Mesenteric fat pad (tissue), 1 donor: ENCODE results near the gene FAM117A. TPM values are rescaled to one million over a fixed set of nuclear protein-coding genes. Genes with fewer than 3 reads are reported as not detected.
A peak's percentile ranks its signal among the peaks of the same experiment; 100 is the strongest.
"Not testable (repeated sequence)": the region's sequence is repeated elsewhere in the genome, so short reads cannot be mapped to it uniquely, and the experiment has no call there.

Source experiments
- DNase-seq: peaks from one replicate; pipeline ENCODE4 v3.0.0-alpha.2; 2020; ENCODE audit warnings: low spot score
- total RNA-seq: library from RNA; stranded (reverse); fragmentation: NEBNext Ultra II Directional; extraction: Animal tissue kit (Norgen Biotek cat#: 25700); gene quantifications from one replicate; pipeline ENCODE4 v1.2.1, GENCODE V29; 2021
- donor health status: DM: yes; HTN: yes; CAD: no.

Gene FAM117A
- total RNA-seq, 1 donor from 2014 or later = 5.9 TPM

DNA sequence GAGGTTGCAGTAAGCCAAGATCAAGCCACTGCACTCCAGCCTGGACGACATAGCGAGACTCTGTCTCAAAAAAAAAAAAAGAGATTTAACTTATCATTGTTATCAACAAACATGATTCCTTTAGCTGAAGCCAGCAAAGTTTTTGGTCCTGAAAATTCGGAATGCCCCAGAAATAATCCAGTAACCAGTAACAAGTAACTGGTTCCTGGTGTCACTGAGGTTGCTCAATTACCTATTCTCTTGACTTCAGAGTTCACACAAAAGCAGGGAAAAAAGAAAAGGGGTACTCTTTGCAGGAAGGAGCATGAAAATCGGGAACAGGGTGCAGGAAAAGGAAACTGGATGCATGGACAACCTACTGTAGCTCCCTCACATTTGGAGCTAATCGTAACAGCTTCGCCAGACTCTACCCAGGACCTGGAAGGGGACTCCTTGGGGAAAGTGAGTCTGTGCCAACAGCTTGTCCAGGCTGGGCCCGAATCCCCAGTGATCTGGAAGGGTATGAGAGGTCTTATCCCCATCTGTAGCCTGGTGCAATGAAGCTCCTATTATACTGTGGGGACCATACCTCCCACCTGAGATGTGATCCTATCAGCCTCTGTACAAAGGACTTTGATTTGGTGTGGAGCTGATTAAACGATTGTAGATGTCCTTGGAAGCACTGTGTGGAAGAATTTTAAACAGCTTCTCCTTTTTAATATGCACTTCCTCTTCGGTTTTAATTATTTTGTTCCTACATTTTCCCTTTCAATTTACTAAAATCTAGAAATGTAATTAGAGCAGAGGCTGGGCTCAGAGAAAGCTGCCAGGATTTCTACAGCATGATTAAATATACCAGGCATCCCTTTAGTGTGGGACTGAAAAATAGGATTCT, 82.6 kb downstream of the FAM117A start:
- DNase-seq = no peak

DNA sequence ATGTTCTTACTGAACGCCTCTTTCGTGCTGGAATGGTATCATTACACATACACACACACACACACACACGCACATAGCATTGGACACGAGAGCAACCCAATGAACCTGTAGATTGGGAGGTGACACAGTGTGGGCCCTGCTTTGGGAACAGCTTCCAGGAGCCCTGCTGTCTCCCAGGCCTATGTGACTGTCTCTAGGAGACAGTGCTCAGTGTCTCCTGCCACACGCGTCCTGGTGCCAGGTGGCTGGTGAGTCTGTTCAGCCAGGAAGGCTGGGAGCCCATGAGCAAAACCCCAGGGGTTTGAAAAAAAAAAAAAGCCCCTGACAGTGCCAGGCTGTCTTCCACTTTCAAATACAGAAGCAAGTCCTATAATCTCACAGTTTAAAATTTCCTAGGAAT, 83.6 kb downstream of the FAM117A start:
- DNase-seq = no peak

DNA sequence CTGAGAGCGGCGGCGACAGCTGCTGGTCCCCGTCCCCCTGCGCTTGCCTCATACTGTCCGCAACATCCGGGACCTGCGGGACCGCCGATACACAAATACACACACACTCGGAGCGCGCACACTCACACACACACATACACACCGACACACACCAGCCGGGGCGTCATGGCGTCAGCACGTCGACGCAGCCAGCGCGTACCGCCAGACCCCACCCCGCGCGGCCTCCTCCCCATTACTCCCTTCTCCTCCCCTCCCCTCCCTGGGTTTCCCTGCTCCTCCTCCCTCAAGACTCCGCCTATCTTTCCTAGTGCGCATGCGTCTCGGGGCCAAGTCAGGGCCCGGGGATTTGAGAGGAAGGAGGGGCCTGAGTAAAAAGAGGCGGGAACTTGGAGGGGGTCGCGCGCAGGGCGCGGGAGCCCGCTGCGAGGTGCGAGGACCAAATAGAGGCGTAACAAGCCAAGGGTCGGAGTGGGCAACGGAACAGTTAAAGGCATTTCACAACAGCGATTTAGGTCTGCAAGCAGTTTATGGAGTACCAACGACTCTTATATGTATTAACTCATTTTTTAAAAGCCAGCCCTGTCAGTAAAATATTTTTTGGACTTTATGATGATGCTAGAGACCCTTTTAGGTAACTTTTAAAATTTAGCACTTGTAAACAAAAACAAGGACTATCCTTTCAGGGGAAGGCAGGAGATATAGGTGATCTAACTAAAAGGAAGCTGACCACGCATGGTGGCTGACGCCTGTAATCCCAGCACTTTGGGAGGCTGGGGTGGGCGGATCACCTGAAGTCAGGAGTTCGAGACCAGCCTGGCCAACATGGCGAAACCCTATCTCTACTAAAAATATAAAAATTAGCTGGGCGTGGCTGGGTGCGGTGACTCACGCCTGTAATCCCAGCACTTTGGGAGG, 85.7 kb downstream of the FAM117A start, which contains the start of gene SPOP:
SPOP (minus strand) TSS at position 165 of the 915 bp plus-strand sequence. CDS start 55,287 bp downstream, outside the sequence.
- peak; percentile 100 for DNase-seq

DNA sequence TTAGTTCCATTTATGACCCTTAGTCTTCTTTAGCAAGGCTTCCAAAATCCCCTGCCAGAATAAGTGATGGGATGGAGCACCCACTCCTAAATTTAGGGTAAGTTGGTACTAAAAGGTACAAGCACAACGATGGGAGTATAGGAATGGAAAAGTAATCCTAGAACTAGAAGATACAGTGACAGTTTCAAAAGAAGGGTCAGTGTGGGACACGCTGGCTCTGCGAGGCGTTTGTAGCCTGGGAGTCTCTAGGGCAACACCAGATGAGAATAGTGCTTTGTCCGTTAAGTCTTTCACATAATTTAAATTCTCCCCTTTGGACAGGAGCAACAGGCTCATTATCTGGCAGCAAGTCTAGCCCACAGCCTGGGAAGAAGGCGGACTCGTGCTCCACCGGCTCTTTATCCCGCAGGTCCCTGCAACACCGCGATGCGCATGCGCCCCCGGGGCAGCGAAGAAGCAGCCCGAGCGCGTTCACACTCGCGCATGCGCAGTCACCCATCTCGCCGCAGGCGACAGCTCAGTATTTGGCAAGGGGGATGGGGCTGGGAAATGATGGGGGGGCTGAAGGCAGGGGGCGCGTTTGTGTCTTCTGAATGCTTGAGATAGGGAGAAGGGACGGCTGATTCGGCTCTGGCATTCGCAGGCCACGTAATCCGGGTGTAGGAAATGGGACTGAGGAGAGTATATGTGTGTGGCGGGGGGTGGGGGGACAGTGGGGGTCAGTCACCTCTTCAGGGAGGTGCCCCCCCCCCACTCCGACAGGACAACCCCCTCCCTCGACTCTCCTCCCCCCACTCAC, 86.6 kb downstream of the FAM117A start:
- DNase-seq = peak; percentile 99

DNA sequence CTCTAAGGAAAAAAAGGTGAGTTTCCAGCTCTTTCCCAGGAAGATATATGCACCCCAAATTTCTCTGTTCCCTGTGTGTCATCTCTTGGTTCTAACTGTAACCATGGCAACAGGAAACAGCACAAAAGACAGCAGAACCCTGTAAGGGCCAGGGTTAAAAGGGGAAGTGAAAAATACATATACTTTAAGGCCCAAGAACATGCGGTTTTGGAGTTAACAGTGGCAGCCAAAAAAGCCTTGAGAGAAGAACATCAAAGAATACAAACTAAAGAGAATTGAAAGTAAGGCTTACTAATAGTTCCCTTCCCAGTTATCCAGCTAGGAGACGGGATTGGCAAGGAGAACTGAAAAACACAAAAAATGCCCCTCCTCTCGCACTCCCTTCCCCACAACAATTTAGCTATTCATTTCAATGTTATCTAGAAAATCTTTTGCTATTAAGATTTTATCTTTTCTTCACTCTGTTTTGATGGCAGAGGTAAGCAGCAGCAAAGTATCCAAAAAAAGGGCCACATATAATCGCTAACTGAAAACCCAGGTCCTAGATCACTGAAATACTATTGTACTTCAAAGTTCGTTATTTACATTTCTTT, 87.6 kb downstream of the FAM117A start:
- DNase-seq = no peak

DNA sequence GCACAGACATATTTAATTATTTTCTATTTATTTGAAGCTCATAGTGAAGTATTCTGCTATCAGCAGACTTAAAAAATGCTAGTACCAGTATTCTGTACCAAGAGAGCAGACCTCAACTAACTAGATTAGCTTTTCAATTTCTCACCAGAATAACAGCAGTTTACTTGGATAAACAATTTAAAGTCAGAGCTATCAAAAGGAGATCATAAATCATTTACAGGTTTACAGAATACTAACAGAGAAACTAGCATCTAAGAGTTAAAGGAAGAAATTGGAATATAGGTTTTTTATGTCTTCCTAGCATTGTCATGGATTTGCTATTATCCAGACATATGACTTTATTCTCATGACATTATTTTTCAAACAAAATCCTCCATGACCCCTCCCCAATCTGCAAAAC, 89.4 kb downstream of the FAM117A start:
- no peak for DNase-seq

DNA sequence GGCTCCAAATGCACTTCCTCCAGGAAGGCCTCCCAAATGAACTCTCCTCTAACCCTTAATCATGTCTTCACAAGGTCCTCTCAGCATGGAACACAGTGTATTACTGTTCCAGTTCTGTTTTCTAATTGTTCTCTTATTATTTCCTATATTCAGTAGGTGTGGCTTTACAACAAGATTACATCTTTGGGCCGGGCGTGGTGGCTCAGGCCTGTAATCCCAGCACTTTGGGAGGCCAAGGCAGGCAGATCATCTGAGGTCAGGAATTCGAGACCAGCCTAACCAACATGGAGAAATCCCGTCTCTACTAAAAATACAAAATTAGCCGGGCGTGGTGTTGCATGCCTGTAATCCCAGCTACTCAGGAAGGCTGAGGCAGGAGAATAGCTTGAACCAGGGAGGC, 90.3 kb downstream of the FAM117A start:
- DNase-seq = not testable (repeated sequence)

DNA sequence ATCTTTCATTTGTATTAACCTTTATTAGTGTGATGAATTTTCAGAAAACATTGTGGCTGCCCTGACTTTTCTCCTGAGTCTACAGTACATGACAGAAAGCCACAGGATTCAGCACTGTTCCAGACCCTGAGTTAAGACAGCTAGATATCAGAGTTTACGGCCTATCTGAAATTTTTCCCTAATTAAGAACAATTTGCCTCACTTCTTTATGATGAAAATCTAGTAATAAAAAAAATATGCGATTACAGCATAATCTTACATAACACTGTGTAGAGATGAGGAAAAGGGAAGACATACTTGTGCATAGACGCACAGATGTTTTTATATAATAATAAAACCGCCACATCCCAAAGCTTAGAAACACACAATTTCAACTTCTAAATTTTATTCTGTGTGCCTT, 93.3 kb downstream of the FAM117A start:
- DNase-seq = no peak

DNA sequence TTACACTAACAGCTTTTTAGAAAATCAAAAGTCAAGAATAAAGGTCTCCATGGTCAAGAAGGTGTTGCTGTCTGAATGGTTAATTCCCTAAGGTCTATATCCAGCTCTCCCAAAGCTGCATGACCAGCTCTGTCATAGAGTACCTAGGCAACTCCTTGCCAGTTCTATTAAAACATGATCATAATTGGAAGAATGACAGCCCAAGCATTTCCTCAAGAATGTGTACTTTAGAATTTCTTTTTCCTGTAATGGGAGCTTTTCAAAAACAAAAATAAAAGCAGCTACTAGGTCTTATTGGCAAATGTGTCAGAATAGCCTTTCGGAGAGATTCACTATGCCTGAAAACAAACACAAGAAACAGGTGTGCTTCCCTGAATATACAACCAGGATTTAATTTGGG, 93.9 kb downstream of the FAM117A start:
- no peak for DNase-seq

DNA sequence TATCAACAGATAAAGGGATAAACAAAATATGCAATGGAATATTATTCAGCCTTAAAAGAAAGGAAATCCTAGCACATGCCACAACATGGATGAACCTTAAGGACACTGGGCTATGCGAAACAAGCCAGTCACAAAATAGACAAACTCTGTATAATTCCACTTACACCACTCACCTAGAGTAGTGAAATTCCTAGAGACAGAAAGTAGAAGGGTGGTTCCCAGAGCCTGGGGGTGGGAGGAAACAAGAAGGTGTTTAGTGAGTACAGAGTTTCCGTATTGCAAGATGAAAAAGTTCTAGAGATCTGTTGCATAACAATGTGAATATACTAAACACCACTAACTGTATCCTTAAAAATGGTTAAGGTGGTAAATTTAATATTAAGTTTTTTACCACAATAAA, 96.1 kb downstream of the FAM117A start:
- no peak for DNase-seq

DNA sequence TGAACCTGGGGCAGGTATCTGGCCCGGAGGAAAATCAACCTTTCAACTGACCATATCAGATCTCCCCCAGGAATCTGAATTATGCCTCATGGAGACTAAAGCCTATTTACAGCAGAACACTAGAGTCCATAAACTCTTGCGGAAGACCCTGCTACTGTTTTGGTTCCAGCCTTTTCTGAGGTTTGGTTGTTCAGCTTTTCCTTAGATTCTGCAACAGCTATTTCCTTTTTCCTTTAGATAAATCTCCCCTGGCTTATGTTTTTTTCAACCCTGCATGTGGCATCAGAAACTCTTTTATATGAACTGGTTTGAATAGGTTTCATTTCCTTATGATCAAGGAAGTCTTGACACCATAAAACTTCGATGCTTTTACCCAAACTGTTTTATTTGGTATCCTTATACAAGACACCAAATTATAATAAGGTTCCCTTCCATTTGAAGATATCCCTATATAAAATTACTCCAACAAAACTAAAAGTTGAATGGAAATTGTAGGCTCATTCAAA, 99.2 kb downstream of the FAM117A start:
- DNase-seq = no peak

Other genes with a start within 250 kb of the FAM117A start
- gene NXPH3, start 188.3 kb downstream of the FAM117A start, total RNA-seq = 3.8 TPM
- gene SPOP, start 86.0 kb downstream of the FAM117A start, total RNA-seq = 44.2 TPM
- gene SLC35B1, start 56.2 kb downstream of the FAM117A start, total RNA-seq = 44.5 TPM
- gene KAT7, start 24.6 kb upstream of the FAM117A start, total RNA-seq = 34.9 TPM
- not detected for gene TAC4, start 83.9 kb upstream of the FAM117A start, total RNA-seq
- 0.55 TPM for gene DLX4, start 205.1 kb upstream of the FAM117A start, total RNA-seq
- gene DLX3, start 231.1 kb upstream of the FAM117A start, total RNA-seq = 0.48 TPM